Skeletal muscle tissue (tissue), 4 donors: ENCODE results near the gene SALL3. TPM values are rescaled to one million over a fixed set of nuclear protein-coding genes. Genes with fewer than 3 reads are reported as not detected.

Experiments
- H3K27ac ChIP-seq: one replicate; pipeline ENCODE4 v1.7.0; 2013; ENCODE audit warnings: mild to moderate bottlenecking, low read depth, low read length, inconsistent platforms
- H3K27me3 ChIP-seq, 3 donors: one replicate each; pipeline ENCODE4 v1.7.0; 2013; ENCODE audit warnings: low read length in 3 of 3; ENCODE audit not compliant: control insufficient read depth in 3 of 3, insufficient read depth in 3 of 3
- H3K36me3 ChIP-seq, 3 donors: one replicate each; pipeline ENCODE4 v1.7.0; 2013; ENCODE audit warnings: low read length in 3 of 3; ENCODE audit not compliant: control insufficient read depth in 3 of 3, insufficient read depth in 3 of 3
- H3K4me1 ChIP-seq, 3 donors: one replicate each; pipeline ENCODE4 v1.7.0; 2013; ENCODE audit warnings: low read length in 3 of 3, mild to moderate bottlenecking in 3 of 3; ENCODE audit not compliant: control insufficient read depth in 3 of 3, insufficient read depth in 3 of 3
- H3K4me3 ChIP-seq, 3 donors: one replicate each; pipeline ENCODE4 v1.7.0; 2013; ENCODE audit warnings: low read length in 3 of 3
- H3K9ac ChIP-seq, 3 donors: one replicate each; pipeline ENCODE4 v1.7.0; 2013; ENCODE audit warnings: low read length in 3 of 3, mild to moderate bottlenecking in 3 of 3, moderate library complexity in 2 of 3, low read depth in 1 of 3
- H3K9me3 ChIP-seq, 3 donors: one replicate each; pipeline ENCODE4 v1.7.0; 2013; ENCODE audit warnings: low read length in 3 of 3; ENCODE audit not compliant: control insufficient read depth in 3 of 3
- total RNA-seq: library from RNA; depleted of rRNA; stranded (reverse); fragments of >200 nt; gene quantifications from one replicate; pipeline ENCODE4 v1.2.3, GENCODE V29; 2014
- donor health status: Osteomylitis.

SALL3 gene
- total RNA-seq, 1 donor from 2014 or later: not detected

DNA sequence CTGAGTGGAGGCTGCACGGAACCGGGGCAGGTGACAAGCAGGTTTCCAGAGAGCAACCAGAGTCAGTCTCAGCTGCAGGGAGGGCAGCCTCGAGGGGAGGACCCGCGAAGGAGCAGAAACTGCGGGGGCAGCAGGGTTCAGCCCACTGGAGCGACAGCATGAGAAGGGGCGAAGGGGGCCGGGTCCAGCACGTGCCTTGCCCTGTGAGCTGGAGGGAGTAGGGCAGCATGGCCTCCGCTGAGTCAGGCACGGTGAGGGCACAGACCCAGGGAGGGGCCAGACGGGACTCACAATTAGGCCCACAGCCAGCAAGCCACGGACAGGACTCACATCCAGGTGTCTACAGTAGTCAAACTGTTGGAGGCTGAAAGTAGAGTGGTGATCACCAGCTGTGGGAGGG, 66.9 kb downstream of the SALL3 start:
- Histone ChIP-seq H3K9ac (no peak overlapping the region), H3K36me3 (no peaks in the 10 kb centered on the region), H3K27ac (no peak overlapping the region), H3K4me3 (no peak overlapping the region), H3K4me1 (no peaks in the 10 kb centered on the region), H3K9me3 (no peaks in the 10 kb centered on the region), H3K27me3 (peaks cover 7 to 22% (median 12%) of the 10 kb centered on the region in 3 donors)

DNA sequence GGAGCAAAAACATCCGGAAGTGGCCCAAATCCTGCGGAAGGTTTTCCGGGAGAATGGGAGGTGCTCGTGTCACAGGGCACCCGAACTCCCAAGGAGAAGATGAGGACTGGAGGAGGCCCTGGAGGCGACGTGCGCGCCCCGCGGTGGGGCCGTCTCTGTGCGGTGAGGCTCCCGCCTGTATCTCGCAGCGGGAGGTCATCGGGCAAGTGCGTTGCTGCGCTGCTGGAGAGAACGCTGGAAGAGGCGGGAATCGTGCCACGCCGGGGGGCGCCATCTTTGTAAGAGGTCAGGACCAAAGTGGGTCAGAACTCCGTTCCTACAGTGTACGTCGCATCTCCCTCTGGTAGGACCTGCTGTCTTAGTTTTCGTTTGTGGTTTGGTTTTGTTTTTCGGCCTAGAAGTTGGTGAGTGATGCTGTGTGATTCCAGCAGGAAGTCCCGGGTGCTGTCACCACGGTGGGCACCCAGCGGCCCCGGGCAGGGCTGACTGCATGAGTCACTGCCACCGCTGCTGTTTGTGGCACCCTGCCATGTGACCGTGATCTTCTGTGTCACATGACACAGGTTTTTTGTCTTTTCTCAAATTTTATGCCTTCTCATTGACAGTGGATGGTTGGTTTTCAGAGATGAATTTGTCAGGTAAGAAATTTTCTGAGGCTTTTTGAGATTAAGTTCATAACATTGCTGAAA, 68.1 kb downstream of the SALL3 start:
- Histone ChIP-seq H3K27me3 (peaks cover 7 to 20% (median 8%) of the 10 kb centered on the region in 3 donors), H3K27ac (no peak overlapping the region), H3K4me3 (no peak overlapping the region), H3K4me1 (no peaks in the 10 kb centered on the region), H3K36me3 (no peaks in the 10 kb centered on the region), H3K9ac (no peak overlapping the region), H3K9me3 (no peaks in the 10 kb centered on the region)

DNA sequence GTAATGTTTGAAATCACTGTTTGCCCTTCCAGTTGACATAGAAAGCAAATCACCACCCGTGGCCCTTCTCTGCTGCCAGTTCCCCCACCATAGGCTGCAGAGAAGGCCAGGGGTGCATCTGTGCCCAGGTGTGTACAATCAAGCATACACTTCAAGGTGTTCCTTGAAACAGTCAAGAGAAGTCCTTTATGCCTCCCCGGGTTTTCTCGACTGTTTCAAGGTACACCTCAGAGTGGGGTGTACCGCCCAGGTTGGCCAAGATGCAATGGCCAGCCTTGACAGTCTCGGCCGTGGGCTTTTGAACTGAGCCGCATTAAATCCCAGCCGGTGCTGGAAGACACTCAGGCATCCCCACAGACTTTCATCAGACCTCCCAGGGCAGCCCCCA, 68.6 kb downstream of the SALL3 start:
- H3K27me3 ChIP-seq: peaks cover 7 to 20% (median 8%) of the 10 kb centered on the region in 3 donors
- no peak overlapping the region for H3K4me3 ChIP-seq
- no peaks in the 10 kb centered on the region for H3K9me3 ChIP-seq
- no peaks in the 10 kb centered on the region for H3K4me1 ChIP-seq
- H3K9ac ChIP-seq: no peak overlapping the region
- H3K27ac ChIP-seq: no peak overlapping the region
- no peaks in the 10 kb centered on the region for H3K36me3 ChIP-seq

DNA sequence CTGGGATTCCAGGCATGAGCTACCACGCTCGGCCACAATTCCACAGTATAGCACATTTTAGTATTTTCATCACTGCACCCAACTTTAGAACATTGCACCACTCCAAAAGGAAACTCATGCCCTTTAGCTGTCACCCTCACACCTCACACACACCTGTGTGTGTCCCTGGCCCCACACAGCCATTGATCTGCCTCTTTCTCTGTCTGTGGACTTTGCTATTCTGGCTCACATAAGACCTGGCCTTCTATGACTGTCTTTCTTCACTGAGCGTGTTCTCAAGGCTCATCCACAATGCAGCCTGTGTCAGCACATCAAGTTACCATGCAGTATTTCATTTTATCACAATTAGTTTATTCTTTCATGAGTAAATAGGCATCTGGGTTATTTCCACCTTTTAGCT, 69.9 kb downstream of the SALL3 start:
- no peaks in the 10 kb centered on the region for H3K36me3 ChIP-seq
- no peak overlapping the region for H3K9ac ChIP-seq

More for the DNA sequence above, 69.9 kb downstream of the SALL3 start:
- Histone ChIP-seq H3K4me1 (no peaks in the 10 kb centered on the region), H3K4me3 (no peak overlapping the region), H3K27ac (no peak overlapping the region), H3K27me3 (peaks cover 4 to 20% (median 8%) of the 10 kb centered on the region in 3 donors), H3K9me3 (no peaks in the 10 kb centered on the region)

Other genes starting within 250 kb of the SALL3 start
- 83.0 TPM for gene ATP9B, start 89.6 kb downstream of the SALL3 start, total RNA-seq